Thoracic aorta (tissue), 2 donors: ENCODE measurements around the gene COPS3. TPM values are rescaled to one million over a fixed set of nuclear protein-coding genes. Genes with fewer than 3 reads are reported as not detected.

ENCODE experiments used
- ATAC-seq: fragments of 150-250 bp; one replicate; pipeline ENCODE4 v1.8.0; 2017; ENCODE audit warnings: low read depth; ENCODE audit not compliant: insufficient number of reproducible peaks, low FRiP score
- DNase-seq: peaks from one replicate; pipeline ENCODE4 v3.0.0-alpha.2; 2020; ENCODE audit warnings: low spot score
- H3K27ac ChIP-seq, 2 donors: fragments of 200-600 bp; sonication (generic); 1 replicate in 1 of 2; 2 replicates in 1 of 2; pipeline ENCODE4 v1.5.1; 2016; ENCODE audit warnings: mild to moderate bottlenecking in 2 of 2, moderate library complexity in 2 of 2
- H3K27me3 ChIP-seq: fragments of 200-600 bp; sonication (generic); replicated peaks from 2 replicates; pipeline ENCODE4 v1.6.0; 2016; ENCODE audit warnings: mild to moderate bottlenecking; ENCODE audit not compliant: insufficient read depth
- H3K36me3 ChIP-seq: fragments of 200-600 bp; sonication (generic); one replicate; pipeline ENCODE4 v1.5.1; 2016
- H3K4me1 ChIP-seq, 2 donors: fragments of 200-600 bp; sonication (generic); 1 replicate in 1 of 2; 2 replicates in 1 of 2; pipeline versions ENCODE4 v1.5.1 to v1.6.0; 2016; ENCODE audit warnings: low read depth in 2 of 2, mild to moderate bottlenecking in 1 of 2; ENCODE audit not compliant: control insufficient read depth in 1 of 2
- H3K4me3 ChIP-seq: fragments of 200-600 bp; sonication (generic); 2 replicates; pipeline ENCODE4 v1.5.1; 2016; ENCODE audit warnings: mild to moderate bottlenecking
- H3K9me3 ChIP-seq: fragments of 200-600 bp; sonication (generic); 2 replicates; pipeline ENCODE4 v1.5.1; 2016
- CTCF ChIP-seq: fragments of 200-600 bp; sonication (generic); IDR thresholded peaks from one replicate; pipeline ENCODE4 v1.5.1; 2019; ENCODE audit warnings: antibody characterized with exemption
- total RNA-seq, 2 donors: library from RNA; depleted of rRNA; stranded (reverse); fragments of >200 nt; gene quantifications; one replicate each; pipeline versions ENCODE4 v1.1.0 to v1.2.3, GENCODE V29; 2016

The COPS3 gene
- total RNA-seq, 2 donors from 2014 or later, result 45.4 to 49.8 TPM

- H3K4me3 ChIP-seq, result no peak overlapping the region
- no peaks in the 10 kb centered on the region for H3K9me3 ChIP-seq
- peaks cover 5% of the 10 kb centered on the region for H3K36me3 ChIP-seq
- H3K4me1 ChIP-seq, result peaks cover 18 to 42% of the 10 kb centered on the region in 2 donors
- no peak for ATAC-seq
- H3K27me3 ChIP-seq, result no peaks in the 10 kb centered on the region
- H3K27ac ChIP-seq, result peak overlapping the region; percentile 69 to 72
- TF ChIP-seq CTCF, result no peak
- no peak for DNase-seq
Observed at GRCh38 chr17:17207998-17208397, 73.0 kb downstream of the COPS3 start.

- peak overlapping the region; percentile 69 to 72 for H3K27ac ChIP-seq
- no peaks in the 10 kb centered on the region for H3K27me3 ChIP-seq
- no peak for ATAC-seq
- H3K9me3 ChIP-seq, result no peaks in the 10 kb centered on the region
- no peak for DNase-seq
- peak overlapping the region; percentile 66 for H3K4me3 ChIP-seq
- H3K4me1 ChIP-seq, result peaks cover 18 to 43% of the 10 kb centered on the region in 2 donors
- TF ChIP-seq CTCF, result no peak
- H3K36me3 ChIP-seq, result no peaks in the 10 kb centered on the region
Observed at GRCh38 chr17:17206913-17207335, 74.1 kb downstream of the COPS3 start.

DNA sequence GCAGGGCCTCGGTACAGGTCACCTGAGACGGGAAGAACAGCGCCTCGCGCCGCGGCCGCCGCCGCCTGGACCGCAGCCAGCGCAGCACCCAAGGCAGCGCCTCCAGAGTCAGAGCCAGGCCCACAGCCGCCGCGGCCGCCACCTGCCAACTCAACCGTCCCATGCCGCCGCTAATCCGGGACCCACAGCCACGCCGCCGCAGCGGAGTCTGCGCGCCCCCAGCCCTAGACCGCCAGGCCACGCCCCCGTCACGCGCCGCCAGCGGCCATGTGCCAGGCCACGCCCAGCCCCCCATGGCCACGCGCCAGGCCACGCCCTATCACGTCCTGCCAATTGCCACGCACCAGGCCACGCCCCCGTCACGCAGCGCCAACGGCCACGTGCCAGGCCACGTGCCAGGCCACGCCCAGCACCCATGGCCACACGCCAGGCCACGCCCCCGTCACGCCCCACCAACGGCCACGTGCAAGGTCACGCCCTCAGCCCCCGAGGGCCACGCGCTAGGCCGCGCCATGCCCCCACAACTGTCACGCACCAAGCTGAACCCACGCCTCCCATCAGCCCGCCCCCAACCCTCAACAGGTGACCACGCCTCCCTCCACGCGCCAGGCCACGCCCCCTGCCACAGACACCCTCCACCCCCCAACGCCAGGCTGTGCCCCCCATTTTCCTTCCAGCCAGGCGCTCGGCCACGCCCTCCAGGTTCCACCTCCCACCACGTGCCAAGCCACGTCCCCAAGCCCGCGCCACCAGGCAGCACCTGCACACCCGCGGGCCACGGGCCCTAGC, 74.7 kb downstream of the COPS3 start, which contains the start of gene PLD6:
Gene PLD6 (minus strand): TSS at position 210 of the 789 bp plus-strand sequence. CDS start 47 bp downstream, at position 163.
- Histone ChIP-seq H3K4me1 (peaks cover 18 to 43% of the 10 kb centered on the region in 2 donors), H3K36me3 (no peaks in the 10 kb centered on the region), H3K9me3 (no peaks in the 10 kb centered on the region), H3K27me3 (no peaks in the 10 kb centered on the region), H3K27ac (peak within 1 kb of the TSS; percentile 69 to 72), H3K4me3 (peak within 1 kb of the TSS; percentile 66)
- DNase-seq, result no peak
- no peak for TF ChIP-seq CTCF
- ATAC-seq, result no peak

GRCh38 chr17:17205368-17206123, 75.5 kb downstream of the COPS3 start:
- no peak for TF ChIP-seq CTCF
- no peak for DNase-seq
- Histone ChIP-seq H3K27ac (peak overlapping the region; percentile 69 to 72), H3K9me3 (no peaks in the 10 kb centered on the region), H3K36me3 (no peaks in the 10 kb centered on the region), H3K4me1 (peaks cover 18 to 43% of the 10 kb centered on the region in 2 donors), H3K4me3 (peak overlapping the region; percentile 66), H3K27me3 (no peaks in the 10 kb centered on the region)
- no peak for ATAC-seq

- peaks cover 18 to 43% of the 10 kb centered on the region in 2 donors for H3K4me1 ChIP-seq
- no peak for TF ChIP-seq CTCF
- H3K27ac ChIP-seq, result peak overlapping the region; percentile 69 to 72
- H3K4me3 ChIP-seq, result peak overlapping the region; percentile 66
- no peaks in the 10 kb centered on the region for H3K27me3 ChIP-seq
- DNase-seq, result no peak
- no peaks in the 10 kb centered on the region for H3K9me3 ChIP-seq
- no peaks in the 10 kb centered on the region for H3K36me3 ChIP-seq
- no peak for ATAC-seq
Observed at GRCh38 chr17:17204635-17205231, 76.3 kb downstream of the COPS3 start.
